ENCODE results near the gene WDTC1. TPM values are rescaled to one million over a fixed set of nuclear protein-coding genes. Genes with fewer than 3 reads are reported as not detected.
A peak's percentile ranks its signal among the peaks of the same experiment; 100 is the strongest.

Gene WDTC1
- total RNA-seq, 4 donors from 2014 or later, result 36.0 to 62.5 (median 44.2) TPM

DNA sequence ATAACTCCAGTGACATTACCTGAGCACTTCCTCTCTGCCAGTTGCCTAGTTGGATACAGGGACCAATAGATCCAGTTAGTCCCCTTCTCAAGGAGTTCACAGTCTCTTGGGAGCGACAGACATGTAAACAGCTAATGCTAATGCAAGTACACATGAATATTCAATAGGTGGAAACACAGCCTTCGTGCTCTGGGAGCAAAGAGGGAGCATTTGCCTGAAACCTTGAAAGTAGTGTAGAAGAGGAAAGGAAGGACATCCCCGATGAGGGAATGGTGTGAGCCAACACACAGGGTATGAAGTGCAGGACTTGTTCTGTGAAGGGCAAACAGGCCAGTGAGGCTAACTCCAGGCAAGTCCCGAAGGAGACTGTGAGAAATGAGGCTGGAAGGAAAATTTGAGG is 83.7 kb downstream of the WDTC1 start:
- no peak for DNase-seq
- intact Hi-C loops (cut with DNase I; ENCODE audit: low total_unique reads) (no loop called here), in situ Hi-C loops (cut with MboI; ENCODE audit: low pct_ligation_motif_present in 1 of 4, low pct_unique_long_range_greater_than_20kb in 1 of 4, low sequenced_read_pairs in 3 of 4) (no loop called here)
- no peak overlapping the region for H3K4me3 ChIP-seq
- H3K27ac ChIP-seq, result no peak overlapping the region
- H3K9me3 ChIP-seq, result no peaks in the 10 kb centered on the region
- peaks cover 8% of the 10 kb centered on the region for H3K27me3 ChIP-seq
- H3K36me3 ChIP-seq, result no peaks in the 10 kb centered on the region
- 20 to 27% methylated on average over 1 to 4 of the region's 4 CpGs for WGBS, 2 donors (ENCODE audit: low coverage in 1 of 2)
- TF ChIP-seq POLR2AphosphoS5 (IDR thresholded peaks at IDR 0.05) (no peak), POLR2A (IDR thresholded peaks at IDR 0.05) (no peak), EP300 (IDR thresholded peaks at IDR 0.05; ENCODE audit: low read depth) (no peak)
- TF ChIP-seq, protein P1, sequence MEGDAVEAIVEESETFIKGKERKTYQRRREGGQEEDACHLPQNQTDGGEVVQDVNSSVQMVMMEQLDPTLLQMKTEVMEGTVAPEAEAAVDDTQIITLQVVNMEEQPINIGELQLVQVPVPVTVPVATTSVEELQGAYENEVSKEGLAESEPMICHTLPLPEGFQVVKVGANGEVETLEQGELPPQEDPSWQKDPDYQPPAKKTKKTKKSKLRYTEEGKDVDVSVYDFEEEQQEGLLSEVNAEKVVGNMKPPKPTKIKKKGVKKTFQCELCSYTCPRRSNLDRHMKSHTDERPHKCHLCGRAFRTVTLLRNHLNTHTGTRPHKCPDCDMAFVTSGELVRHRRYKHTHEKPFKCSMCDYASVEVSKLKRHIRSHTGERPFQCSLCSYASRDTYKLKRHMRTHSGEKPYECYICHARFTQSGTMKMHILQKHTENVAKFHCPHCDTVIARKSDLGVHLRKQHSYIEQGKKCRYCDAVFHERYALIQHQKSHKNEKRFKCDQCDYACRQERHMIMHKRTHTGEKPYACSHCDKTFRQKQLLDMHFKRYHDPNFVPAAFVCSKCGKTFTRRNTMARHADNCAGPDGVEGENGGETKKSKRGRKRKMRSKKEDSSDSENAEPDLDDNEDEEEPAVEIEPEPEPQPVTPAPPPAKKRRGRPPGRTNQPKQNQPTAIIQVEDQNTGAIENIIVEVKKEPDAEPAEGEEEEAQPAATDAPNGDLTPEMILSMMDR (IDR thresholded peaks at IDR 0.05), result no peak
- peaks cover 2 to 13% (median 7%) of the 10 kb centered on the region in 4 donors for H3K4me1 ChIP-seq

DNA sequence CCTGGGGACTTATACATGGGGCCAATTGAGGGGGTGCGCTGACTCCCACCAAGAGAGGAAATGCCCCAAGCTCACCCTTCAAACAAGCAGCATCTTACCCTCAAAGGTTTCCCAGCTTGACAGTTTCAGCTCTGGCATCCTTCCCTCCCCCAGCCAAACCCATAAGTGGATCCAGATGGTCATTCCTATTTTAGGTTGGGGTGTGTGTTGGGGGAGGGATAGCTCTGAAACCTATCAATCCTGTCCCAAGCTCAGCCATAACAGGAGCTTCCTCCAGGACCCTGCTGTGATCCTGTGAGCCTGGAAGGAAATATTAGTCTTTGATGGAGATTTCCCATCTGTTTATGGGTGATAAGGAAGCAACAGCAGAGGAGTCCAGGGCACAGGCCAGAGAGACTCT is 84.2 kb downstream of the WDTC1 start:
- H3K36me3 ChIP-seq, result no peaks in the 10 kb centered on the region
- in situ Hi-C loops (cut with MboI; ENCODE audit: low pct_ligation_motif_present in 1 of 4, low pct_unique_long_range_greater_than_20kb in 1 of 4, low sequenced_read_pairs in 3 of 4), result no loop called here
- TF ChIP-seq POLR2AphosphoS5 (IDR thresholded peaks at IDR 0.05) (no peak), POLR2A (IDR thresholded peaks at IDR 0.05) (no peak), EP300 (IDR thresholded peaks at IDR 0.05; ENCODE audit: low read depth) (no peak)
- TF ChIP-seq, protein P1 (IDR thresholded peaks at IDR 0.05), result no peak
- H3K4me3 ChIP-seq, result no peak overlapping the region
- peaks cover 7 to 18% (median 12%) of the 10 kb centered on the region in 4 donors for H3K4me1 ChIP-seq
- no peak for DNase-seq
- no peaks in the 10 kb centered on the region for H3K9me3 ChIP-seq
- 75% methylated on average over 1 of the region's 1 CpG; no CpG with 5 or more reads in 1 of the 2 donors for WGBS, 2 donors (ENCODE audit: low coverage in 1 of 2)
- intact Hi-C loops (cut with DNase I; ENCODE audit: low total_unique reads), result no loop called here
- H3K27ac ChIP-seq, result no peak overlapping the region
- H3K27me3 ChIP-seq, result peaks cover 8% of the 10 kb centered on the region

DNA sequence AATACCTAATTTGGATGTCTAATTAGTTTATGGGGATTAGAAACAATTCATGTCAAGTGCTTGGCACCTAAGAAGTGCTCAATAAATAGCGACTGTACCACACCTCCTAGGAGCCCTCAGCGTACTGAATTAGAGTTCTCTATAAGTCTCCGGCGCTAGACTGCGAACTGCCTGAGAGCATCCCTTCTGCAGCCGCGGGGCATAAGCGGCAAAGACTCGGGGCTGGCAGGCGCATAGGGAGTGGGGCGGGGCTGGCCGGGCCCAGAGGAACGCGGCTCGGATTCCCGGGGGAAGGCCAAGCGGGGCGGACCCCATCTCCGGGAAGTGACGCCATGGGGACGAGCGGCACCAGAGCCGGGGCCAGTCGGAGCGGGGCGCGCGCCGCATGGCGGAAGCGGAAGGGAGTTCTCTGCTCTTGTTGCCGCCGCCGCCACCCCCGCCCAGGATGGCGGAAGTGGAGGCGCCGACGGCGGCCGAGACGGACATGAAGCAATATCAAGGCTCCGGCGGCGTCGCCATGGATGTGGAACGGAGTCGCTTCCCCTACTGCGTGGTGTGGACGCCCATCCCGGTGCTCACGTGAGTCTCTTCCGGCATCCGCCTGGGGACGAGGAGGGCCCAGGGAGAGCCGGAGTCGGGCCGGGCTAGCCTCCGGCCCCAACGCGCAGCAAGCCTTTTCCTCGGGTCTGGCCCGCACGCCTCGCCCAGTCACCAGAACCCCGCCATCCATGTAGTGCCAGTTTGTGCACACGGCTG is 87.6 kb downstream of the WDTC1 start, which contains the start of gene TMEM222:
Gene TMEM222 (plus strand): TSS at position 351 of the 756 bp plus-strand sequence. CDS start 35 bp downstream, at position 386.
- peaks cover 8% of the 10 kb centered on the region for H3K27me3 ChIP-seq
- no peaks in the 10 kb centered on the region for H3K36me3 ChIP-seq
- peak; percentile 98 for DNase-seq
- peaks cover 13 to 34% (median 18%) of the 10 kb centered on the region in 4 donors for H3K4me1 ChIP-seq
- no peaks in the 10 kb centered on the region for H3K9me3 ChIP-seq
- in situ Hi-C loops (cut with MboI; ENCODE audit: low pct_ligation_motif_present in 1 of 4, low pct_unique_long_range_greater_than_20kb in 1 of 4, low sequenced_read_pairs in 3 of 4), result no loop called here
- peak within 1 kb of the TSS; percentile 74 to 90 (median 82) for H3K4me3 ChIP-seq
- intact Hi-C loops (cut with DNase I; ENCODE audit: low total_unique reads), result loop anchor here (10.0 kb wide), 1 partner anchor 283 kb away; the partner anchor contains the start of gene AHDC1
- H3K27ac ChIP-seq, result peak within 1 kb of the TSS; percentile 89 to 96 (median 90)
- TF ChIP-seq, protein P1 (IDR thresholded peaks at IDR 0.05), result peak in 4 of 5 experiments; percentile 19 to 55 (median 28)
- TF ChIP-seq EP300 (IDR thresholded peaks at IDR 0.05; ENCODE audit: low read depth), result peak; percentile 40
- peak; percentile 84 to 87 (median 85) for TF ChIP-seq POLR2AphosphoS5 (IDR thresholded peaks at IDR 0.05)
- TF ChIP-seq POLR2A (IDR thresholded peaks at IDR 0.05), result peak; percentile 85
- WGBS, 2 donors (ENCODE audit: low coverage in 1 of 2), result 0 to 1% methylated on average over 5 to 50 of the region's 67 CpGs

DNA sequence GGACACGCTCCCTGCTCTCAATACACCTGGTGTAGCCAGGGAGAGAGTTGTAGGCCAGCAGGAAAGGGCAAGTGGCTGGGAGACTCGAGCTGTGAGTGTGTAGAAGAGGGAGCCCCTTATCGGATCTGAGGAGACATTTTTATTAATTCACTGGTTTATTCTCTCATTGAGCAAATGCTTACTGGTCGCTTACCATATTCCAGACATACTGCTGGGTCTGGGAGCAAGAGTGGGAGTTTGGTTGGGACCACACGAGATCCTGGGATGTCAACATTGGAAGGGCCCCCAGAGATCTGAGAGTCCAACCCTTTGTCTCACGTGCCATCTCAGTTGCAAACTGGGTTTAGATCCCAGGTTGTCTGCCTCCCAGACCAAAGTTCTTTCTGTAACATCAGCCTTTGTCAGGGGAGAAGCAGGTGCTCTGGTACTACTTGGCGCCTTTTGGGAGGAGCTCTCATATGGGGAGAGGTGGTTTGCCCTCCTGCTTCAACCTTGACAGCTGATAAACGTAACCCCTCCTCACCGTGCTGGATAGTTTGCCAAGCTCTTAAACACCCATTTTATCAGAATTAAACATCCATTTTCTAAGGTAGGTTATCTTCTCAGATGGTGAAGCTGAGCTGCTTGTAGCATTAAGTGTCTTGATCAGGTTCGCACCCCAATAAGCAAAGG is 88.3 kb downstream of the WDTC1 start:
- Histone ChIP-seq H3K4me1 (peaks cover 13 to 34% (median 18%) of the 10 kb centered on the region in 4 donors), H3K36me3 (no peaks in the 10 kb centered on the region), H3K27ac (peak overlapping the region; percentile 89 to 96 (median 90)), H3K9me3 (no peaks in the 10 kb centered on the region), H3K4me3 (peak overlapping the region; percentile 74 to 90 (median 82)), H3K27me3 (peaks cover 8% of the 10 kb centered on the region)
- 10% methylated on average over 10 of the region's 10 CpGs; no CpG with 5 or more reads in 1 of the 2 donors for WGBS, 2 donors (ENCODE audit: low coverage in 1 of 2)
- in situ Hi-C loops (cut with MboI; ENCODE audit: low pct_ligation_motif_present in 1 of 4, low pct_unique_long_range_greater_than_20kb in 1 of 4, low sequenced_read_pairs in 3 of 4), result no loop called here
- TF ChIP-seq EP300 (IDR thresholded peaks at IDR 0.05; ENCODE audit: low read depth), result no peak
- peak; percentile 9 for TF ChIP-seq POLR2A (IDR thresholded peaks at IDR 0.05)
- intact Hi-C loops (cut with DNase I; ENCODE audit: low total_unique reads), result loop anchor here (10.0 kb wide), 1 partner anchor 282 kb away; the partner anchor contains the start of gene AHDC1
- no peak for DNase-seq
